ENCODE data around the gene SCD. TPM values are rescaled to one million over a fixed set of nuclear protein-coding genes. Genes with fewer than 3 reads are reported as not detected.

SCD gene
- total and polyA plus RNA-seq, 2 donors (not counting 1 experiment from before 2014, with no cell fraction given) = 0.89 to 5.1 TPM

GRCh38 chr10:100355086-100355485, 8.1 kb downstream of the SCD start:
- WGBS (ENCODE audit: insufficient coverage) = 100% methylated on average over 2 of the region's 4 CpGs
- no peak overlapping the region for H3K27ac Mint-ChIP-seq

More at GRCh38 chr10:100355086-100355485, 8.1 kb downstream of the SCD start:
- Histone ChIP-seq H3K36me3 (replicated peaks in 1 of 2; ENCODE audit: control extremely low read depth in 1 of 2, control insufficient read depth in 1 of 2, extremely low read depth in 1 of 2, insufficient read depth in 2 of 2, low read length in 1 of 2) (peaks cover 3 to 4% of the 10 kb centered on the region in 2 experiments), H3K27me3 (replicated peaks in 1 of 4; ENCODE audit: control extremely low read depth in 1 of 4, control insufficient read depth in 3 of 4, insufficient read depth in 4 of 4, low read length in 3 of 4) (no peaks in the 10 kb centered on the region), H3K9ac (ENCODE audit: low read length) (no peak overlapping the region), H3K4me2 (replicated peaks; ENCODE audit: low read depth, low read length, poor library complexity, severe bottlenecking) (no peak overlapping the region), H3K4me3 (ENCODE audit: control extremely low read depth in 1 of 5, extremely low read depth in 1 of 5, insufficient read depth in 1 of 5, low read depth in 2 of 5, low read length in 4 of 5) (no peak overlapping the region), H4K20me1 (ENCODE audit: control insufficient read depth, insufficient read depth, low read length, poor library complexity, severe bottlenecking) (no peaks in the 10 kb centered on the region), H3K79me2 (ENCODE audit: control insufficient read depth, insufficient read depth, low read length) (no peaks in the 10 kb centered on the region), H2AFZ (ENCODE audit: insufficient read depth, low read depth, low read length, poor library complexity, severe bottlenecking) (no peak overlapping the region), H3K4me1 (ENCODE audit: control insufficient read depth in 2 of 2, insufficient read depth in 2 of 2, low read length in 2 of 2) (no peaks in the 10 kb centered on the region), H3K27ac (ENCODE audit: low read length in 2 of 2) (no peak overlapping the region), H3K9me3 (ENCODE audit: control extremely low read depth in 1 of 3, control insufficient read depth in 2 of 3, insufficient read depth in 1 of 3, low read length in 2 of 3) (no peaks in the 10 kb centered on the region)
- Mint-ChIP-seq H3K4me1 (no peaks in the 10 kb centered on the region), H3K9me3 (ENCODE audit: insufficient read depth) (no peaks in the 10 kb centered on the region), H3K27me3 (no peaks in the 10 kb centered on the region), H3K4me3 (no peak overlapping the region)
- TF ChIP-seq CTCF (IDR thresholded peaks at IDR 0.05) = no peak
- no peak for TF ChIP-seq EZH2 (IDR thresholded peaks at IDR 0.05; ENCODE audit: borderline replicate concordance, insufficient read depth, low read depth, low read length, poor library complexity, severe bottlenecking)
- ATAC-seq (ENCODE audit: low read depth) (no peak), DNase-seq (no peak)
- CTCF ChIA-PET = no interaction called here
- POLR2A ChIA-PET = no interaction called here
- intact Hi-C loops (cut with micrococcal nuclease) = no loop called here

Measured in B cell (primary cell).